Effector memory CD8-positive, alpha-beta T cell (primary cell): ENCODE results near the gene SYTL2.
"Not testable (repeated sequence)": the region's sequence is repeated elsewhere in the genome, so short reads cannot be mapped to it uniquely, and the experiment has no call there.

Source experiments
- ATAC-seq: fragments of 150-1000 bp; cut with Tn5 transposase; replicated peaks from 2 replicates; pipeline ENCODE4 v1.10.0; 2021; ENCODE audit warnings: mild to moderate bottlenecking, moderate library complexity
- DNase-seq, 3 experiments: peaks; one replicate each; pipeline ENCODE4 v3.0.0; 2021
- H3K27ac Mint-ChIP-seq, 2 donors: one replicate each; pipeline ENCODE4 v1.8.0; 2022; ENCODE audit warnings: mild to moderate bottlenecking in 2 of 2, mixed read lengths in 2 of 2, moderate library complexity in 2 of 2
- H3K27me3 Mint-ChIP-seq, 2 donors: one replicate each; pipeline ENCODE4 v1.8.0; 2022; ENCODE audit warnings: mixed read lengths in 2 of 2
- H3K36me3 Mint-ChIP-seq: one replicate; pipeline ENCODE4 v1.8.0; 2022; ENCODE audit warnings: mild to moderate bottlenecking, moderate library complexity, mixed read lengths; ENCODE audit not compliant: insufficient read depth
- H3K4me1 Mint-ChIP-seq, 2 donors: one replicate each; pipeline ENCODE4 v1.8.0; 2022; ENCODE audit warnings: low read depth in 2 of 2, mixed read lengths in 2 of 2
- H3K4me3 Mint-ChIP-seq, 2 donors: one replicate each; pipeline ENCODE4 v1.8.0; 2022; ENCODE audit warnings: mild to moderate bottlenecking in 2 of 2, mixed read lengths in 2 of 2, moderate library complexity in 2 of 2
- H3K9me3 Mint-ChIP-seq, 2 donors: one replicate each; pipeline ENCODE4 v1.8.0; 2022; ENCODE audit warnings: mixed read lengths in 2 of 2
- total RNA-seq, 9 experiments: gene quantifications; one replicate each; lab custom pipeline; 2026; lab: John Stamatoyannopoulos, UW

The SYTL2 gene, protein sequence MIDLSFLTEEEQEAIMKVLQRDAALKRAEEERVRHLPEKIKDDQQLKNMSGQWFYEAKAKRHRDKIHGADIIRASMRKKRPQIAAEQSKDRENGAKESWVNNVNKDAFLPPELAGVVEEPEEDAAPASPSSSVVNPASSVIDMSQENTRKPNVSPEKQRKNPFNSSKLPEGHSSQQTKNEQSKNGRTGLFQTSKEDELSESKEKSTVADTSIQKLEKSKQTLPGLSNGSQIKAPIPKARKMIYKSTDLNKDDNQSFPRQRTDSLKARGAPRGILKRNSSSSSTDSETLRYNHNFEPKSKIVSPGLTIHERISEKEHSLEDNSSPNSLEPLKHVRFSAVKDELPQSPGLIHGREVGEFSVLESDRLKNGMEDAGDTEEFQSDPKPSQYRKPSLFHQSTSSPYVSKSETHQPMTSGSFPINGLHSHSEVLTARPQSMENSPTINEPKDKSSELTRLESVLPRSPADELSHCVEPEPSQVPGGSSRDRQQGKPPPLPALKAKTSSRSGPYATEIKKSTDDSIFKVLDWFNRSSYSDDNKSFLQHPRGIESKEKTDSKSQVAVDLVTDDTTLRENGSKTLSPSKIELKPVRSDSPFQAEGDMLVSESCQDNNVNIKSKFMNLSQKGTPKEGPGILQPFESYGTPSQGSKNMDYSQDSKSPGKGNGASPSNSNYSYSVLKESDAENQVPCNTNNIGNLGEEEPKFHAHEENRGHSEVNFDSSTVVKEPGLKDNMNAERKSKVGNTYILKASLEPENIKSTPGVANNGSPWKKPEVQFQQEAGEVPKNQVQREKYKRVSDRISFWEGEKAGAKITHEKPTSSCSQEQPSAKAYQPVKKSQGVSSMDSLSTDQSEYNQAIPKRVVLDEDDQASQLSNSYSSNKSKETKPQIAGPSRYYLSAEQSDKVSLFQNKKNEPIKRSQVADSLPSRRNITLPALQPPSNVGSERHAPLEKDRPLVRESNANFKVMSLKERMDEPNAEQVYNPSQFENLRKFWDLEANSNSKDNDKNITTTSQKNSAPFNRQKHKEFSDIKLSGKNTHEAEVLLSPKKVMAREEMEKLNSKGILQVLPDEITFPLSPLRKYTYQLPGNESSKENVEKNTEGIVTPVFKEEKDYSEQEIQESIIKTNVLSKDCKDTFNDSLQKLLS (N-terminal part only)
- total RNA-seq, result 12.0 to 247 (median 75.0) reads per million in 9 experiments

GRCh38 chr11:85810871-85811611 is at the start of gene SYTL2:
SYTL2 (minus strand) TSS chr11:85811141; CDS start chr11:85757725, 53,416 bp downstream.
- peak within 1 kb of the TSS; percentile 94 to 97 for H3K27ac Mint-ChIP-seq
- peaks cover 46 to 48% of the 10 kb centered on the region in 2 donors for H3K4me1 Mint-ChIP-seq
- H3K4me3 Mint-ChIP-seq, result peak within 1 kb of the TSS; percentile 95 to 97
- DNase-seq (peak; percentile 75 to 82 (median 76)), ATAC-seq (peak; percentile 84)
- H3K9me3 Mint-ChIP-seq, result no peaks in the 10 kb centered on the region
- no peaks in the 10 kb centered on the region for H3K27me3 Mint-ChIP-seq
- H3K36me3 Mint-ChIP-seq, result peaks cover 28% of the 10 kb centered on the region

GRCh38 chr11:85859541-85859940 is 48.6 kb upstream of the SYTL2 start:
- H3K27me3 Mint-ChIP-seq, DNase-seq: not testable (repeated sequence)

DNA sequence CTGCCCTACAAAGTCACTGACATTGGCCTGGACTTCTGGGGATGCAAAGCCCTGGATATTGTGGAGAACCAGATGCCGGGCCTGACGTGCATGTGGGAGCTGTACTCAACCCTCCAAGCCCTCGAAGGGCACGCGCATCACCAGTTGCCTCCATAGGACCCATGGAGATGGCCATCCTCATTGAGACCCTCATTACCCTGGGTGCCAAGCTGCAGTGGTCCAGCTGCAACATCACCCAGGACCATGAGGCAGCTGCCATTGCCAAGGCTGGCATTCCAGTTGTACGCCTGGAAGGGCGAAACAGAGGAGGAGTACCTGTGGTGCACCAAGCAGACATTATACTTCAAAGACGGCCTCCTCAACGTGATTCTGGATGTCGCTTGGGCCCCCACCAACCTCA is 46.2 kb upstream of the SYTL2 start:
- Mint-ChIP-seq H3K27me3 (peaks cover 0 to 6% of the 10 kb centered on the region in 2 donors), H3K9me3 (no peaks in the 10 kb centered on the region), H3K36me3 (peaks cover 3% of the 10 kb centered on the region), H3K4me1 (peaks cover 3 to 6% of the 10 kb centered on the region in 2 donors), H3K27ac (no peak overlapping the region), H3K4me3 (no peak overlapping the region)
- no peak for ATAC-seq
- no peak for DNase-seq

More at GRCh38 chr11:85859541-85859940, 48.6 kb upstream of the SYTL2 start:
- not testable (repeated sequence) for H3K4me1 Mint-ChIP-seq, H3K36me3 Mint-ChIP-seq, H3K4me3 Mint-ChIP-seq, H3K9me3 Mint-ChIP-seq, ATAC-seq
- H3K27ac Mint-ChIP-seq, result peak overlapping the region in 1 of 2 donors; percentile 46

- DNase-seq, result peak in 1 of 3 experiments; percentile 2
- no peak for ATAC-seq
- Mint-ChIP-seq H3K4me3 (peak within 1 kb of the TSS; percentile 87 to 89), H3K36me3 (peaks cover 3% of the 10 kb centered on the region), H3K9me3 (no peaks in the 10 kb centered on the region), H3K27me3 (peaks cover 0 to 6% of the 10 kb centered on the region in 2 donors), H3K27ac (peak within 1 kb of the TSS; percentile 93 to 95), H3K4me1 (peaks cover 3 to 6% of the 10 kb centered on the region in 2 donors)
These were observed 44.4 kb upstream of the SYTL2 start, which contains the start of gene CCDC83 for GRCh38 chr11:85855341-85855656. CCDC83 (plus strand) TSS chr11:85855383; CDS start chr11:85865124, 9,741 bp downstream.

- ATAC-seq, result peak; percentile 91
- Mint-ChIP-seq H3K4me1 (peaks cover 3 to 6% of the 10 kb centered on the region in 2 donors), H3K4me3 (peak overlapping the region; percentile 87 to 89), H3K9me3 (peaks cover 0 to 1% of the 10 kb centered on the region in 2 donors), H3K27me3 (peaks cover 0 to 6% of the 10 kb centered on the region in 2 donors), H3K27ac (peak overlapping the region; percentile 93 to 95), H3K36me3 (peaks cover 3% of the 10 kb centered on the region)
- DNase-seq, result peak; percentile 87 to 96 (median 93)
These were observed 43.8 kb upstream of the SYTL2 start for GRCh38 chr11:85854557-85855340.

DNA sequence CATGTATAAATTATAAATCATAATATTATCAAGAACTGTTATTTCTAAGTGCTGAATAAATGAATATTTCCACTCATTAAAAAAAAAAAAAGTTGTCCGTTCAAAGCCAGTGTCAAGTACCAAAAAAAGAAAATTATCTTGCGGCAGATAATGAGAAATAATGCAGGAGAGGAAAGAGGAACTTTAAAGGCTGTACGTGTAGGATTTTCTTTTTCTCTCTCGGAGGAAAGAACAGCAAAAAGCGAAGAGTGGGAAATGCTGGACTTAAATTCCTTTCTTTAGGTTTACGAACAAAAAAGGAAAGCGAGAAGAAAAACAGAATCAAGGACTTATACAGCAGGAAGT is 43.2 kb upstream of the SYTL2 start:
- Mint-ChIP-seq H3K27me3 (peaks cover 0 to 2% of the 10 kb centered on the region in 2 donors), H3K27ac (peak overlapping the region; percentile 93 to 95), H3K9me3 (peaks cover 0 to 1% of the 10 kb centered on the region in 2 donors), H3K4me3 (peak overlapping the region; percentile 87 to 89), H3K4me1 (peaks cover 3 to 6% of the 10 kb centered on the region in 2 donors), H3K36me3 (peaks cover 3% of the 10 kb centered on the region)
- no peak for ATAC-seq
- DNase-seq, result no peak

GRCh38 chr11:85853541-85853940 is 42.6 kb upstream of the SYTL2 start:
- not testable (repeated sequence) for H3K4me1 Mint-ChIP-seq, DNase-seq, H3K27me3 Mint-ChIP-seq, H3K36me3 Mint-ChIP-seq, H3K27ac Mint-ChIP-seq, H3K9me3 Mint-ChIP-seq, ATAC-seq, H3K4me3 Mint-ChIP-seq

GRCh38 chr11:85852754-85853153 is 41.8 kb upstream of the SYTL2 start:
- not testable (repeated sequence) for DNase-seq, H3K36me3 Mint-ChIP-seq, H3K9me3 Mint-ChIP-seq, H3K27ac Mint-ChIP-seq, ATAC-seq, H3K4me3 Mint-ChIP-seq, H3K27me3 Mint-ChIP-seq, H3K4me1 Mint-ChIP-seq

- no peak overlapping the region for H3K27ac Mint-ChIP-seq
- H3K36me3 Mint-ChIP-seq, result no peaks in the 10 kb centered on the region
- ATAC-seq (no peak), DNase-seq (no peak)
- H3K4me1 Mint-ChIP-seq, result no peaks in the 10 kb centered on the region
- H3K4me3 Mint-ChIP-seq, result no peak overlapping the region
- H3K27me3 Mint-ChIP-seq, result no peaks in the 10 kb centered on the region
- H3K9me3 Mint-ChIP-seq, result peaks cover 0 to 1% of the 10 kb centered on the region in 2 donors
These were observed 37.6 kb upstream of the SYTL2 start for GRCh38 chr11:85848556-85848955.

DNA sequence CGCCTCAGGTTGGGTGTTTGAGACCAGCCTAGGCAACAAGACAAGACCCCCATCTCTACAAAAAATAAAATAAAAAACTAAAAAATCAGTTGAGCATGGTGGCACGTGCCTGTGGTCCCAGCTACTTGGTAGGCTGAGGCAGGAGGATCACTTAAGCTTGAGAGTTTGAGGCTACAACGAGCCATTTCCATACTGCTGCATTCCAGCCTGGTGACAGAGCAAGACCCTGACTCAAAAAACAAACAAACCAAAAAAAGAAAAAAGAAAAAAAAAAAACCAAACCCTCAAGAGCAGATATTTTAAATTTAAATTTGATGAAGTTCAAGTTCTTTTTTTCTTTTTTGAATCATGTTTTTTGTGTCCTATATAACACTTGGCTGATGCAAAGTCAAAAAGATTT is 37.1 kb upstream of the SYTL2 start:
- no peaks in the 10 kb centered on the region for H3K36me3 Mint-ChIP-seq
- H3K9me3 Mint-ChIP-seq, result peaks cover 0 to 1% of the 10 kb centered on the region in 2 donors
- H3K4me1 Mint-ChIP-seq, result no peaks in the 10 kb centered on the region
- DNase-seq (no peak), ATAC-seq (no peak)
- H3K4me3 Mint-ChIP-seq, result no peak overlapping the region
- H3K27ac Mint-ChIP-seq, result no peak overlapping the region
- no peaks in the 10 kb centered on the region for H3K27me3 Mint-ChIP-seq

- H3K4me1 Mint-ChIP-seq, result no peaks in the 10 kb centered on the region
- H3K27me3 Mint-ChIP-seq, result no peaks in the 10 kb centered on the region
- no peaks in the 10 kb centered on the region for H3K36me3 Mint-ChIP-seq
These were observed 36.5 kb upstream of the SYTL2 start for GRCh38 chr11:85847436-85847835.

GRCh38 chr11:85845124-85845631 is 34.2 kb upstream of the SYTL2 start:
- Mint-ChIP-seq H3K4me1 (no peaks in the 10 kb centered on the region), H3K4me3 (no peak overlapping the region), H3K27me3 (no peaks in the 10 kb centered on the region), H3K36me3 (no peaks in the 10 kb centered on the region), H3K9me3 (peaks cover 0 to 1% of the 10 kb centered on the region in 2 donors), H3K27ac (peak overlapping the region in 1 of 2 donors; percentile 9)
- no peak for ATAC-seq
- DNase-seq, result no peak

More at GRCh38 chr11:85847436-85847835, 36.5 kb upstream of the SYTL2 start:
- ATAC-seq (no peak), DNase-seq (no peak)
- H3K27ac Mint-ChIP-seq, result no peak overlapping the region
- peaks cover 0 to 1% of the 10 kb centered on the region in 2 donors for H3K9me3 Mint-ChIP-seq
- no peak overlapping the region for H3K4me3 Mint-ChIP-seq
